ENCODE data around the gene DDIT4. TPM values are rescaled to one million over a fixed set of nuclear protein-coding genes. Genes with fewer than 3 reads are reported as not detected.
A peak's percentile ranks its signal among the peaks of the same experiment; 100 is the strongest.

DDIT4 gene
- polyA plus RNA-seq, 1 experiment: 103 TPM

DNA sequence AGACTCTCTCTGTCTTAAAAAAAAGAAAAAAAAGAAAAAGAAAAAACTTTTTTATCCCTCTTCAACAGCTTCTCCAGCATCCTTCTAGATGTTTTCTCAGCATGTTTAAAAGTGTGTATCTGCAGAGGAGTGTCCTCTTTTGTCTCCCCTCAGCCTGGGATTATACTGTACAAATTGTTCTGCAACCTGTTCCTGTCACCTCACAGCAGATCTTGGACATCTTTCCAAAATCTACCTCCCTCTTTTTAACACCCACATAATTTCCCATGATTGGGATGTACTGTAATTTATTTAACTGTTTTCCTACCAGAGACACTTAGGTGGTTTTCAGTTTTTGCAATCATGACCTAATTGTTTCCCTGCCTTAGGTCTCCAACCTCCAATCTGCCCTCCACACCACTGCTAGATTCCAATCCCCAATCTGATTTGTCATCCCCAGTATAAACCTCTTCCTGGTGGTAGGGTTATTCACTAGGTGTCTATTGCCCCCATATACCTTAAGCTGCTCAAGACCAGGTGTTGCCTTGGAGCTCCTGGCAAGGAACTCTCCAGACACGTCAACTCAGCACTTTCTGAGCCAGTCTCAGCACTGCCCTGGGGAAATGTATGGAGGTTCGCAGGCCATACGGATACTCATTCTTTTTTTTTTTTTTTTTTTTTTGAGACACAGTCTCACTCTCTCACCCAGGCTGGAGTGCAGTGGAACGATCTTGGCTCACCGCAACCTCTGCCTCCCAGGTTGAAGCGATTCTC, 17.6 kb upstream of the DDIT4 start:
- POLR2A ChIA-PET: interaction anchor here (0.6 kb wide), 1 partner anchor 17 kb away, joined by 4 read pairs; the partner anchor contains the start of gene DDIT4
- Histone ChIP-seq H3K27ac (ENCODE audit: low read depth, low read length) (no peak overlapping the region), H3K27me3 (ENCODE audit: control insufficient read depth, insufficient read depth, low read length) (no peaks in the 10 kb centered on the region), H3K9me3 (ENCODE audit: control insufficient read depth, insufficient read depth, low read length) (no peaks in the 10 kb centered on the region), H3K4me3 (ENCODE audit: low read depth, low read length) (no peak overlapping the region)
- CTCF ChIA-PET: interaction anchor here (1.0 kb wide), 1 partner anchor 11 kb away, joined by 8 read pairs; no protein-coding TSS in a partner anchor
- no peak for DNase-seq (ENCODE audit: low read depth, low spot score)
- TF ChIP-seq, protein P1, sequence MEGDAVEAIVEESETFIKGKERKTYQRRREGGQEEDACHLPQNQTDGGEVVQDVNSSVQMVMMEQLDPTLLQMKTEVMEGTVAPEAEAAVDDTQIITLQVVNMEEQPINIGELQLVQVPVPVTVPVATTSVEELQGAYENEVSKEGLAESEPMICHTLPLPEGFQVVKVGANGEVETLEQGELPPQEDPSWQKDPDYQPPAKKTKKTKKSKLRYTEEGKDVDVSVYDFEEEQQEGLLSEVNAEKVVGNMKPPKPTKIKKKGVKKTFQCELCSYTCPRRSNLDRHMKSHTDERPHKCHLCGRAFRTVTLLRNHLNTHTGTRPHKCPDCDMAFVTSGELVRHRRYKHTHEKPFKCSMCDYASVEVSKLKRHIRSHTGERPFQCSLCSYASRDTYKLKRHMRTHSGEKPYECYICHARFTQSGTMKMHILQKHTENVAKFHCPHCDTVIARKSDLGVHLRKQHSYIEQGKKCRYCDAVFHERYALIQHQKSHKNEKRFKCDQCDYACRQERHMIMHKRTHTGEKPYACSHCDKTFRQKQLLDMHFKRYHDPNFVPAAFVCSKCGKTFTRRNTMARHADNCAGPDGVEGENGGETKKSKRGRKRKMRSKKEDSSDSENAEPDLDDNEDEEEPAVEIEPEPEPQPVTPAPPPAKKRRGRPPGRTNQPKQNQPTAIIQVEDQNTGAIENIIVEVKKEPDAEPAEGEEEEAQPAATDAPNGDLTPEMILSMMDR (IDR thresholded peaks at IDR 0.05; ENCODE audit: low read depth, low read length): no peak

GRCh38 chr10:72257051-72257892, 16.5 kb upstream of the DDIT4 start:
- DNase-seq (ENCODE audit: low read depth, low spot score): no peak
- POLR2A ChIA-PET: interaction anchor here (4.9 kb wide), 1 partner anchor 17 kb away, joined by 63 read pairs; the partner anchor contains the start of gene DDIT4
- TF ChIP-seq, protein P1 (IDR thresholded peaks at IDR 0.05; ENCODE audit: low read depth, low read length): no peak
- H3K9me3 ChIP-seq (ENCODE audit: control insufficient read depth, insufficient read depth, low read length): no peaks in the 10 kb centered on the region
- no peak overlapping the region for H3K4me3 ChIP-seq (ENCODE audit: low read depth, low read length)
- no peaks in the 10 kb centered on the region for H3K27me3 ChIP-seq (ENCODE audit: control insufficient read depth, insufficient read depth, low read length)
- CTCF ChIA-PET: no interaction called here
- H3K27ac ChIP-seq (ENCODE audit: low read depth, low read length): peak overlapping the region; percentile 11

- Histone ChIP-seq H3K4me3 (ENCODE audit: low read depth, low read length) (no peak overlapping the region), H3K9me3 (ENCODE audit: control insufficient read depth, insufficient read depth, low read length) (no peaks in the 10 kb centered on the region), H3K27ac (ENCODE audit: low read depth, low read length) (no peak overlapping the region), H3K27me3 (ENCODE audit: control insufficient read depth, insufficient read depth, low read length) (no peaks in the 10 kb centered on the region)
- CTCF ChIA-PET: no interaction called here
- POLR2A ChIA-PET: interaction anchor here (0.6 to 4.9 kb wide), 3 partner anchors 15 to 61 kb away, joined by 5 to 63 read pairs (median 10); partner anchors contain the start of gene DDIT4
- DNase-seq (ENCODE audit: low read depth, low spot score): no peak
- TF ChIP-seq, protein P1 (IDR thresholded peaks at IDR 0.05; ENCODE audit: low read depth, low read length): no peak
Measured at GRCh38 chr10:72258617-72259016, 15.1 kb upstream of the DDIT4 start.

DNA sequence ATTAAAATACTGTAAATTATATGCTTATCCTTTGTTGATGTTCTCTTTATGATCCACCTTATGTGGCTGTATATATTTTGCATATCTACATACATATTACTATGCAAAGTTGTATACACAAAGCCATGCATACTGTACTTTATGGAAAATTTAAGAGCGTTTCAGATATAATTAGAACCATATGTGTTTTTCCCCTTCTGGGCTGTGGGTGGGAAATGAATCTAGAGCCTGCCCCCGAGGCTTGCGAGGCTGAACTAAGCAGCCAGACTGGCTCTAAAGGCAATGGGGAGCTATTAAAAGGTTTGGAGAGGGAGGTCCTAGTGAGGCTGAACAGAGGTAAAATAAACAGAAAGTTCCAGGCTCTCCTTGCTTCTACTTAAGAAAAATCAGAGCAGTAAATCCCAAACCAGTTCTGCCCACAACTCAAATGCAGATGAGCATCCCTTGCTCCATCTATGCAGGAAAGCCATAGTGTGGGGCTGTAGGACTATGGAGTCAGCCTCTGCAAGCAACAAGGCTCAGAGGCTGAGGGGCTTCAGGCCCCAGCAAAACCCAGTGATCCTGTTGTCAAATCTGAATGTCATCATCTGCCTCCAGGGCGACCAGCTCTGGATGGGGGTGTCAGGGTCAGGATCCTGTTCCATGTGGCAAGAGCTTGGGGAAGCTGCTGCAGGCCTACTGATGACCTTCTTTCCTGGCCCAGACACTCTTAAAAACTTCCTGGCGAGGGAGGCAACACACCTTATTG, 14.1 kb upstream of the DDIT4 start:
- POLR2A ChIA-PET: interaction anchor here (0.5 to 4.9 kb wide), 4 partner anchors 14 to 66 kb away, joined by 3 to 63 read pairs (median 7); partner anchors contain the start of gene DDIT4
- TF ChIP-seq, protein P1 (IDR thresholded peaks at IDR 0.05; ENCODE audit: low read depth, low read length): no peak
- H3K27me3 ChIP-seq (ENCODE audit: control insufficient read depth, insufficient read depth, low read length): no peaks in the 10 kb centered on the region

More for the DNA sequence above, 14.1 kb upstream of the DDIT4 start:
- no peak for DNase-seq (ENCODE audit: low read depth, low spot score)
- CTCF ChIA-PET: interaction anchor here (1.3 kb wide), 1 partner anchor 15 kb away, joined by 5 read pairs; no protein-coding TSS in a partner anchor
- H3K4me3 ChIP-seq (ENCODE audit: low read depth, low read length): no peak overlapping the region
- H3K27ac ChIP-seq (ENCODE audit: low read depth, low read length): peak overlapping the region; percentile 84
- no peaks in the 10 kb centered on the region for H3K9me3 ChIP-seq (ENCODE audit: control insufficient read depth, insufficient read depth, low read length)
